Transverse colon (tissue), 4 donors: ENCODE data around the gene RNLS.

Experiments
- CTCF ChIP-seq, 5 experiments: fragments of 200-600 bp in 3 of 5; fragments of 450-650 bp in 2 of 5; sonication (generic) in 3 of 5; IDR thresholded peaks; 1 replicate in 2 of 5; 2 replicates in 3 of 5; pipeline ENCODE4 v1.5.1; 2016 to 2017; ENCODE audit warnings: antibody characterized with exemption in 5 of 5, inconsistent platforms in 3 of 5, mild to moderate bottlenecking in 2 of 5, moderate library complexity in 1 of 5
- POLR2A ChIP-seq: fragments of 450-650 bp; IDR thresholded peaks from one replicate; pipeline ENCODE4 v1.6.1; 2016; ENCODE audit warnings: antibody characterized with exemption, mild to moderate bottlenecking, moderate library complexity
- POLR2AphosphoS5 ChIP-seq, 3 donors: sonication (generic); formaldehyde crosslinking; IDR thresholded peaks; one replicate each; pipeline ENCODE4 v1.6.1; 2016; ENCODE audit warnings: antibody characterized with exemption in 3 of 3

DNA sequence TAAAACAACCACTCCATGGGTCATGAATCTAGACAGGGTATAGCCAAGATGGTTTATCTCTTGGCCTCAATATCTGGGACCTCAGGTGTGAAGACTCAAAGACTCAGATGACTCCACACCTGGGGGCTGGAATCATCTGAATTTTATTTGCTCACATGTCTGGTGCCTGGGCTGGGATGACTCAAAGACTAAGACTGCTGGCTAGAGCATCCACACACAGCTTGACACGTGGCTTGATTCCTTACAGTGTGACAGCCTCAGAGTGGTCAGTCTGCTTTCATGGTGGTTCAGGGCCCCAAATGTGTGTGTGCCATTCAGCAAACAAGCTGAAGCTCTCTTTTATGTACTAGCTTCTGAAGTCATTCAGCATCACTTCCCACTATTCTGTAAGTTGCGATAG, 333.7 kb downstream of the RNLS start:
- TF ChIP-seq CTCF (IDR thresholded peaks at IDR 0.05), result no peak
- no peak for TF ChIP-seq POLR2A
- TF ChIP-seq POLR2AphosphoS5 (IDR thresholded peaks at IDR 0.05), result no peak
